NCI-H82 treated with DMSO at 0.1 percent for 48 hours (cell line): ENCODE measurements around the gene GRIP2.
A peak's percentile ranks its signal among the peaks of the same experiment; 100 is the strongest.

ENCODE experiments used
- DNase-seq: peaks from one replicate; lab custom pipeline; 2025; ENCODE audit not compliant: unreplicated experiment; lab: John Stamatoyannopoulos, UW

The GRIP2 gene

GRCh38 chr3:14541646-14542045, 1.5 kb upstream of the GRIP2 start:
- no peak for DNase-seq

GRCh38 chr3:14540821-14541385, 761 bp upstream of the GRIP2 start:
- no peak for DNase-seq

- DNase-seq: no peak
Measured at GRCh38 chr3:14539384-14539741, 779 bp downstream of the GRIP2 start.

GRCh38 chr3:14538451-14539088, 1.6 kb downstream of the GRIP2 start:
- DNase-seq: no peak

- no peak for DNase-seq
Measured at GRCh38 chr3:14537590-14538450, 2.3 kb downstream of the GRIP2 start.

GRCh38 chr3:14536837-14537589, 3.1 kb downstream of the GRIP2 start:
- no peak for DNase-seq

- DNase-seq: no peak
Measured at GRCh38 chr3:14536055-14536815, 3.9 kb downstream of the GRIP2 start.

GRCh38 chr3:14535616-14536015, 4.5 kb downstream of the GRIP2 start:
- no peak for DNase-seq

GRCh38 chr3:14534516-14535191, 5.5 kb downstream of the GRIP2 start:
- no peak for DNase-seq

- DNase-seq: no peak
Measured at GRCh38 chr3:14533457-14533958, 6.6 kb downstream of the GRIP2 start.

- peak; percentile 89 for DNase-seq
Measured at GRCh38 chr3:14532691-14533456, 7.3 kb downstream of the GRIP2 start.

- no peak for DNase-seq
Measured at GRCh38 chr3:14531856-14532395, 8.2 kb downstream of the GRIP2 start.

GRCh38 chr3:14528081-14528480, 12.1 kb downstream of the GRIP2 start:
- DNase-seq: no peak

- DNase-seq: no peak
Measured at GRCh38 chr3:14525685-14526631, 14.2 kb downstream of the GRIP2 start.

- no peak for DNase-seq
Measured at GRCh38 chr3:14524920-14525660, 15.1 kb downstream of the GRIP2 start.

- no peak for DNase-seq
Measured at GRCh38 chr3:14524311-14524711, 15.8 kb downstream of the GRIP2 start.

GRCh38 chr3:14523792-14524191, 16.4 kb downstream of the GRIP2 start:
- no peak for DNase-seq
